HK-2 (cell line): ENCODE results near the gene C9orf85.
"Not testable (repeated sequence)": the region's sequence is repeated elsewhere in the genome, so short reads cannot be mapped to it uniquely, and the experiment has no call there.

ENCODE experiments used
- DNase-seq: peaks from one replicate; pipeline ENCODE4 v3.0.0-alpha.2; 2018; ENCODE audit not compliant: unreplicated experiment

The C9orf85 gene

DNA sequence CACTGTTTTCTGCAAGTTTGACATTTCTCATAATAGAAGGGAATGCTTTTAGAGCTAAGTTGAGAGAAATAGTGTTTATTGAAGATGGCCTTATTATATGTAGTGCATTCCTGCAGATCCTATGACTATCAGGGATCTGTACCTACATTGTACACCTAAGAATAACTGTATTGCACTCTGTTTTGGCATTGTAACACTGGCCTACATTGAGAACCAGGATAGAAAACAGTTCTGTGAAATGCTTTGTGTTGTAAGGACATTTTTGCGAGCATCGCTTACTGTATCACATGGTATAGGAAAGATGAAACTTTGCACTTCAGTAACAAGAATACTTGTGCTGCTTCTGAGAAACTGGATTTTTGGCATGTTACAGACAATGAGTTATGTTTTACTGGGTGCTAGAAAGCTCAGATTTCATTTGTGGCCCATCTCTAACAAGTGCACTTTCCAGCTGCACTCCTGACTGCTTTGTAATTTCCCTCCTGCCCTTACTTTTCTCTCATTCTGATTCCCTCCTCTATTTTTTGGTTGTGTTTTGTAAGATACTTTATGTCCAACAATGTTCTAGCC is 30.6 kb downstream of the C9orf85 start:
- no peak for DNase-seq

DNA sequence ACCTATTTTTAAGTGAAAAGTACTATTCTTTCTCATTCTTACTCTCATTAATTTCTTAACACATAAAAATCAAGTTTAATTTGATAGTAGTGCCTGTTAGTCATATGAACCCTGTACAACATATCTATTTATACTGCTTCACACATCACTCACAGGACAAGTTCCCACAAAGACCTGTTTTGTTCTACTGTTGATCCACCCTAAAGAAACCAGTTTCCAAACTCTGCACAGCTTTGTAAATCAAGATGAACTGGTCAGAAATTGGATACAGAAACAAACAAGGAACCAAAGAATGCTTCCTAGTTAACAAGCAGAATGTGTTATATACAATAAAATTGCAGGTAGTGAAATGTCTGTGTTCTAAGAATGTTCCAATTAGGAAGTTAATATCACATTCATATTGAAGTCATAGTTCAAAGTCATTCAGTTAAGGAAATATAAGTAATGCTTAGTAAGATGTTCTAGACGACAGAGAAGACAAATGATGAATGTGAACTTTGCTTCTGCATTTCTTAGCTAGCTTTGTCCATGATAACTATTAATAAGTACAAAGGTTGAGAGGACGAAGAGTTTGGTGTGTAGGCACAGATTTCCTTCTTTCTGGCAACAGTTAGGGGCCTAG is 33.4 kb downstream of the C9orf85 start:
- no peak for DNase-seq

DNA sequence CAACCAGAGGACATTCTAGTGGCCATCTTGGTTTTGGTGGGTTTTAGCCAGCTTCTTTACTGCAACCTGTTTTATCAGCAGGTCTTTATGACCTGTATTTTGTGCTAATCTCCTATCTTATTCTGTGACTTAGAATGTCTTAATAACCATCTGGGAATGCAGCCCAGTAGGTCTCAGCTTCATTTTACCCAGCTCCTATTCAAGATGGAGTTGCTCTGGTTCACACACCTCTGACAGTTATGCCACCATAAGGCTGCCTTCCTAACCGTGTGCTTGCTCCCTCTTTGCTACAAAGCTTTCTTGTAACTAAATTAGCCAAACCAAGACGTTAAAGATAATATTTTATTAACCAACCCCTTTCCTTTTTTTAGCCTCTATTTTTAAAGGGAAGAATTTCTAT is 43.2 kb downstream of the C9orf85 start:
- DNase-seq, result not testable (repeated sequence)

DNA sequence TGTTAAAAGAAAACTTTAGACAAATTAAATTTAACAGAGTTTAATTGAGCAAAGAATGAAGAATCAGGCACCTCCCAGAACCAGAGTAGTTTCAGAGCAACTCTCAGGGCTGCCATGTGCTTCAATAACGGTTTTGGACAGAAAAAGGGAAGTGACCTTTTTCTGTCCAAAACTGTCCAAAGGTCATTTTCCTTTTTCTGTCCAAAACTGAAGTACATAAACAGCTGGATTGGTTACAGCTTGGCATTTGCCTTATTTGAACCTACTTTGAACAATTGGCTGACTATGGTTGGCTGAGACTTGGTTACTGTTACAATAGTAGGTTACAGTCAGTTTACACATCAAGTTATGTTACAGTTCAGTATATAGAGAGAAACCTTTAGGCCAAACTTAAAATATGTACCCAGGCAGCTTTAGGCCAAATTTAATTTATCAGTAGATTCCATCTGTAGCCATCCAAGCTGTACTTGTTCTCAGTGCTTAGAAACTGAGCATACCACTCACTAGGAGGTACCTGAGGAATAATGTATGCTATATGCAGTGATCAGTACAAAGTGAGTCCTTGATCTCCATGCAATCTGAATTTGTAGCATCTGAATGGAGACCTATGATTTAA is 44.0 kb downstream of the C9orf85 start:
- DNase-seq, result no peak

DNA sequence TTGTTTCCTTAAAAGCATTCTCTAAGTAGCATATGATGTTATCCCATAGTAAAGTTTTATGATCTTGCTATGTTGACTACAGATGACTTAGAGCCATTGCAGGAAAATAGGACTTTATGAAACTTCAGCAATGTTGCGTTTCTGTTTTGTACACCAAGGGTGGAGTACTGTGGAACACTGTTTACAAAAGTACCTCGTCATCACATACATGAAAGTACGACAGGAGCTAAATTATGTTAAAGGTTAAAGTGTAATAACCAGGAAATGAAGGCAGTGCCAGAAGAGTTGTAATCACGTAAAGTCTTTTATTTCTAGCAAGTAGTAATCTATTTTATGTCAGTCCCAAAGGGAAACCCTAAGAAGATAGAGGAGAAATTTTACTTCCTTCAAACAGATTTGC is 50.9 kb downstream of the C9orf85 start:
- DNase-seq, result no peak

DNA sequence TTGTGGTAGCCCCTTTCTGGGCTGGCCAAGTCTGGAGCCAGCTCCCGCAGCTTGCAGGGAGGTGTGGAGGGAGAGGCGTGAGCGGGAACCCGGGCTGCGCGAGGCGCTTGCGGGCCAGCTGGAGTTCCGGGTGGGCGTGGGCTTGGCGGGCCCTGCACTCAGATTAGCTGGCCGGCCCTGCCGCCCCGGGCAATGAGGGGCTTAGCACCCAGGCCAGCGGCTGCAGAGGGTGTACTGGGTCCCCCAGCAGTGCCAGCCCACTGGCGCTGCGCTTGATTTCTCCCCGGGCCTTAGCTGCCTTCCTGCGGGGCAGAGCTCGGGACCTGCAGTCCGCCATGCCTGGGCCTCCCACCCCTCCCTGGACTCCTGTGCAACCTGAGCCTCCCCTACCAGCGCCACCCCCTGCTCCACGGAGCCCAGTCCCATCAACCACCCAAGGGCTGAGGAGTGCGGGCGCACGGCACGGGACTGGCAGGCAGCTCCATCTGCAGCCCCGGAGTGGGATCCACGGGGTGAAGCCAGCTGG is 52.1 kb downstream of the C9orf85 start:
- not testable (repeated sequence) for DNase-seq

DNA sequence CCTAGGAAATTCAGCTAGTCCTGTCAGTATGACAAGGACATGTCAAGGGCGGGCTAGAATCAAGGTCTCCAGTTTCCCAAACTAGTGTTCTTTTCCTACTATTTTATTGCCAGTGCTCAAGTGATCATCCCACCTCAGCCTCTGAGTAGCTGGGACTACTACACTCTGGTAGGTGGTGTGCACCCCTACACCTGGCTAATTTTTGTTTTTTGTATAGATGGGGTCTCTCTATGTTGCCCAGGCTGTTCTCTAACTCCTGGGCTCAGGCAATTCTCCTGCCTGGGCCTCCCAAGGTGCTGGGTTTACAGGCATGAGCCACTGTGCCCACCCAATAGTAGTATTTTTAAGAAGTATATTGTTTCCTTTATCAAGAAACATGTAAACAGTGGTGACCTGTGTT is 54.0 kb downstream of the C9orf85 start:
- DNase-seq, result no peak

DNA sequence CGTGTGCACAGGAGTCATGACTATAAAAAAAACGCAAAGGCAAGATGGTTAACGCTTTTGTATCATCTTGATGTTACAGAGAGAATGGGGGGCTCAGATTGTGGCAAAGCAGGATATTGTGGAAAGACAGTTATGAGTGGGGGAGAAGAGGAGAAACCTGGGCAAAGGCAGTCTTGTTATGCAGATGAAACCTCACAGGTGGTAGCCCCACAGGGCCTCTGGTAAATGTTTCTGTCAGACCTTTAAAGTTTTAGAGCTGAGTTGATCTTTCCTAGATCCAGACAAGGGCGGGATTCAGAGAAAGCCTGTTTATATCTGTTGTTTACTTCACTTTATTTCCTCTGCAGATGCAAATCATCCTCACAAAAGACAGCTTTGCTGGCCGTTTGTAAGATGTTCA is 55.2 kb downstream of the C9orf85 start:
- no peak for DNase-seq

DNA sequence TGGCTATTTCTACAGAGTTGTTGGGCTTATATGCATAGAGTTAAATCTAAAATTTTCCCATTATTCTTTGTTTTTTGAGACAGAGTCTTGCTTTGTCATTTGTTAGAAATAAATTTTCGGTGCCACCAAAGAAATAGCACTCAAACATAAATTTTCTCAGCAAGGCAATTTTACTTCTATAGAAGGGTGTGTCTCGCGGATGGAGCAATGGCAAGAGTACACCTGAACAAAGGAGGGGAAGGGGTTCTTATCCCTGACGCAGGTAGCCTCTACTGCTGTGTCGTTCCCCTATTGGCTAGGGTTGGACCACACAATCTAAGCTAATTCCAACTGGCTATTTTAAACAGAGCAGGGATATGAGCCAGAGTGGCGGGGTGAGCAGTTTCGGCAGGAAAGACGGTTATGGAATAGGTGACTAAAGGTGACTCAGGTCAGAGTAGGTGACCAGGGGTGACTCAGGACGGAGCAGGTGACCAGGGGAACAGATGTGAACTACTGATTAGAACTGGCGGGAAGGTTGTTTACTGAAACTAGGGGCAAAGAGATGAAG is 57.2 kb downstream of the C9orf85 start:
- DNase-seq, result no peak

DNA sequence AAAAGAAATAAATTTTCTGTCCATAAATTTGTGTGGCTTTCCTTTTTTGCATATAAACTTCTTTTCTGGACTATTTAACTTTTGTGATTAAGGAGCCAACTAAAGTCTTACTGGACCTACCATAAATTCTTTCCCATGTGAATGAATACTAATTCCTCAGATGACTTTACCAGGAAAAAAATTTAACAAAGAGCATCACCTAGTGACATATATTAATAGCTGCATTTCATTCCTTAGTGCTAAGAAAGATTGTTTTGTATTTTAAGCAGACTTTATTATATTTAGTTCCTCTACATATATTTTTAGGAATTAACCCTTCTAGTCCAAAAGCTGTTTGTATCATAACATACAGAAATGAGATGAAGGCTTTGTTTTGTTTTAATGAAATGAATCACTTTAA is 64.4 kb downstream of the C9orf85 start:
- DNase-seq, result no peak

DNA sequence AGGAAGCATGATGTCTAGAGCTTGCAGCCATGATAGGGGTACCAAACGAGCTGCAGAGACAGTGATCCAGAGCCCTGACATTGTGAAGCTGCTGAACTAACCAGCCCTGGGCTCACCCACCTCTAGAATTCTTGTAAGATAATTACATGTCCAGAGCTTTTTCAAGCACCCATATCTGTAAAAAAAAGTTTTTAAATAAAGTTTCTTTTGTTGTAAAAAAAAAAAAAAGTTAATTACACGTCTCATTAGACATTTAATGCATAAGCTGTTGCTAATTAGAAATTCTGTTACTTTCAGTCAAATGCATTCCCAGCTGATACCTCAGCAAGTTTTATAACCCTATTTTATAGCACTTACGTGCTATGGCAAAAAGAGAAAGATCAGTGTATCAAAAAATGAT is 65.6 kb downstream of the C9orf85 start:
- DNase-seq, result no peak

DNA sequence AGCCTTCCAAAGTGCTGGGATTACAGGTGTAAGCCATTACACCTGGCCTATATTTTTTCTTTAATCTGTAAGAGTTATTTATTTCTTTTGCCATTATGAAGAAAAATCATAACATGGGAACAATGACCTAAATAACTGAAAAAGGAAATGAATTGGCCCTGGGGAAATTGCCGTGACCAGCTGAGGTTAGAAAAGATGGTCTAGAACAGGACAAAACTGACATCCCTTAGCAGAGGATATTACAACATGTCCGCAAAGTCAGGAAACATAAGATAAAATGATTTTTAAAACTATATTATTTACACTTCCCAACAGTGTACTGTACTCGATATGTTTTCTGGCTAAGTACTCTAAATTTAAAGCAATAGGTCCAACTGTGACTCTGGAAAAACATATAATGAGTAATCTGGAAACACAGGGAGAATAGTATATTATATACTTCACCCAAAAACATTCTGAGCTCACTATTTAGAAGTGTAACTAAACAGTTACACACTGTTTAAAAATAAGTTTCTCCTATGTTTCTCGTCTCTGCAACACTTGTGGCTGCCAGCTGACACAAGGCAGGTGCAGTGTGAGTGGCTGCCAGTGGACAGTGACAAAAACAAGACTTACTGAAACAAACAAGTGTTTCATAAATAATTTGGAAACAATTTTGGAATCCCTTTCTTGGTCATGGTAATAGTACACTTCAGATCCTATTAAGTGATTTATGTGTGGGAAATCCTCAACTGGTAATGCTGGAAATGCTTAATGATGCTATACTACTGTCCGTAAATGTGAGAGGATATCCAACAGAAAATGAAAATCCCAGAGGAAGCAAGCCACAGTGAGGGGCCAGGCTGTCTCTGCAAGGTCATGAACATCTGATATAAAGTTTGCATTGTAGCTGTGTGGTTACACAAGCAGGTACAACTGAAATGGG is 69.1 kb downstream of the C9orf85 start:
- DNase-seq, result no peak

DNA sequence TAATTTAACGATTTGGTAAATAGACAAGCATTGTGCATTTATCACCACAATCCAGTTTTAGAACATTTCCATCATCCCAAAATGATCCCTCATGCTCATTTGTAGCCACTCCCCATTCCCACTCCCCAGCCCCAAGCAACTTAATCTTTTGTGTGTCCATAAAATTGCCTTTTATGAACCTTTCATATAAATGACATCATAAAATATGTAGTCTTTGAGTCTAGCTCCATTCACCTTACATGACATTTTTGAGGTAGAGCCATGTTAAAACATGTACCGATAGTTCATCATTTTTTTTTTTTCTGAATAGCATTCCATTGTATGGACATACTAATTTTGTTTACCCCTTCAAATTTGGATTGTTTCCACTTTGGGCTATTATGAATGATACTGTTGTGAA is 70.5 kb downstream of the C9orf85 start:
- DNase-seq, result no peak

DNA sequence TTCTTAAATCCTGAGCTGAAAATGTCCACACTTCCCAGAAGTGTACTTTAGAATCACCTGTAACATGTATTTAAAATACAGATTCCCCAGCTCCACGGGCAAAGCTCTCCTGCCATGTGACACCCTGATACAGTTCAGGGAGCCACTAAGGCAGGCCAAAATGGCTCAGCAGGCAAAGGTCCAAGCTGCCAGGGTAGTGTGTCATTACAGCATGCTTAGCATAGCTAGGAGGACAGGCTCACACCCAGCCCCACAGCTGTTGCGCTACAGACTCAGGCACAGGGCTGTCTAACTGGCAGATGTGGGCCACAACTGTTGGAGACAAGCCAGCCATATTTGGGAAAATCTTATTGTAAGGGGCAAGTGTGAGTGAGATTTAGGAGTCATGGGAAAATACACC is 73.0 kb downstream of the C9orf85 start:
- no peak for DNase-seq

DNA sequence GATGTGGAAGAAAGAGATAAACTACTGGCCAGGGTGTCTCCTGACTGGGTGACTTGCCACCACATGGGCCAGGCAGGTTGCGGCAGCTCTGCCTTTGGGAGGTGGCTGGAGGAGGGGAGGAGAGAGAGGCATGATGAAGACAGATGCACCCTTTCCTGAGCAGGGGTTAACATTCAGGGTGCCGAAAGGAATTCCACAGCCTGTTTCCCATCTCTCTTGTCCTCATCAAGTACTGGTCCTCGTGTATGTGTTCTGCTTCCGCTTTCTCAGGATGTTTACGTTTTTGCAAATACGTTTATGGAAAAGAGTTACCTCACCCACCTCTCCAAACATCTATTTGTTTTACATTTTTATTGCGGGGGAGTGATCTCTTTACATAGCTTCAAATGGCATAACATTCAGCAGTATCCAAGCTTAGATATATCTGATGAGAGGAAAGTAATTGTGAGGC is 73.4 kb downstream of the C9orf85 start:
- no peak for DNase-seq

DNA sequence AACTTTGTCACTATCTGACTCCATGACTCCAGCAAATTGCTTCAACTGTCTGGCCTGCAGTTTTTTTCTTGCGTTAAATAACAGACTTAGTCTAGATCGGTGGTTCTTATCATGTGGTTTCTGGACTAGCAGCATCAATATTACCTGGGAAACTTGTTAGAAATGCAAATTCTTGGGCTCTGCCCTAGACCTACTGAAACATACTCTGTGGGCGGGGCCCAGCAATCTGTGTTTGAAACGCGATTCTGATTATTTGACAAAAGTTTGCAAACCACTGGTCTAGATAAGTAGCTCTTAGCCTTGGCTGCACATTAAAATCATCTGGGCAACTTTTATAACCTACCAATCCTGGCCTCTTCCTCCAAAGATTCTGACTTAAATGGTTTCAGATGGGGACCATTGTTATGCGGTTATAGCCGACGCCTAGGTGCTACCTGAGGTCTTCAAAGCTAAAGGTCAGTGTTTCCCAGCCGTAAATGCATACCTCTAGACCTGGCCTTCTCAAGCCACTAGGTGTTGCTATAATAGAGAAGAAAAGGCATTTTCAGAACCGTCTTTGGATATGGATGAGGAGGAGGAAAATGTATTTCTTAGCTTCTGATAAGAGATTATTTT is 74.0 kb downstream of the C9orf85 start:
- DNase-seq, result no peak

DNA sequence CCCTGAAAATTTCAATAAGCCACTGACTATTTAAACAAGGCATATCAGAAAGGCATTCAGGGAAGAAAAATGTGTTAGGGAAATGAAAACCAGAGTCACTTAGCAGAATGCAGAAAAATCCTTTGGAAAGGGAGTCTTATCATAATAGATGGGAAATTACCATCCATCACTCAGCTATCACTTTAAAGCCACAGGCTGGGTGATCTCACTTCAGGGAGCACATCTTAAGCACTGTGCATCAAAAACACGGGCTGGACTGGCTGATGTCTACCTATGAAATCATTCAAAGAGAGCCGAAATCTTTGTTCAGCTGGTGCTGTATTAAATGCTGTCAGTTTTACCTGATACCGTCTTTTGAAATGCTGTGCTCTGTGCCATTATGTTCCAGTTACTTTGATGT is 75.5 kb downstream of the C9orf85 start:
- no peak for DNase-seq

DNA sequence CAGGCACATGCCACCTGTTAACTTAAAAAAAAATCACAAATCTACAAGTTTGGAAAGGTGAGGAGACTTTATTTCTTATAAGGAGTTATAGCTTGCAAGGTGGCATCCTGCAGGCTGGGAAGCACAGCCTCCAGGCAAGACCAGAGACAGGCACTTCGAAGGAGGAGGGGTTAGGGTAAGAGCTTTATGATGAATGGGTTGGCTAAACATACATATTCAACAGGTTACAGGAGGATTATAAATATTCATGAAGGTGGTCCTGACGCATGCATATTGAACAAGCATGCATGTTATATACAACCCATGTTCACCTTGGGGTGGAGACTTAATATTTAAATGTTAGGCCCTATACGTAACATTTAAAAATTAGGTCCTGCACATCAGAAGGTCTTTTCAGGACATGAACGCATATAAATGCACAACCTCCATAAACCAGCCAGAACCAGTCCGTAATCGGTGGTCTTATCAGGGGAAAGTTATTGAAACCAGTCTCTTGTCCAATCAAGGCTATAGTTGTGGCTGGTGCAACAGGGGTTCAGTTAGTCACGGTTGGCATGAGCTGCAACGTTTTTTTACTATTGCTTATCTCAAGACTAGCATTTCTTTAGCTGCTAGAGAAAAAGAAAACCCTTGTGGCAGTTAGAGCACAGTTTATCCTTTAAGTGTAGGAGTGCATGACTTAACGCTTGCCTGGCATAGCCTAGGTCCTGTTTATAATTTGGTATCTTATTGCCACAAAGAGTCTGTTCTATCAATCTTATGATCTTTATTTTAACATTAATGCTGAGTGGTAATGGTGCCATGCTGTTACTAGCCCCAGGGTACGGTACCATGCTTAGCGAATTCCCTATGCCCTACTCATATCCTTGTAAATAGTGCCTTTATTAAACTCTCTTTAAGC is 76.3 kb downstream of the C9orf85 start:
- no peak for DNase-seq

DNA sequence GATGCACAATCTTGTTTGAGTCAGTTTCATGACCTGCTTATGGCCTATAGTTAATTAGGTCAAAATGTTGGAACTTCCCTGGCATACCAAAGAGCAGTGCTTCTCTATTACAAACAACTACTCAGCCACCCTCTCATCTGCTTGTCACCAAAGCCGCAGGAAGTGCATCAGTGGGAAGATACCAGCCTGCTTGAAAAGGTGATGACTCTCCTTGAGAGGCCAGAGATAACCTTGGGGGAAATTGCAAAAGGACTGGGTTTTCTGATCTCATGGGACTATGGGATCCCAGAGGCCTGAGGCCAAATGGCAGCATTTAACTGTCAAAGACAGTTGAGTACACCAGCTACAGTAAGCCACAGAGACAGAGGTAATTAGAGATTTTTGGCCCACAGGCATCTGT is 79.0 kb downstream of the C9orf85 start:
- no peak for DNase-seq

DNA sequence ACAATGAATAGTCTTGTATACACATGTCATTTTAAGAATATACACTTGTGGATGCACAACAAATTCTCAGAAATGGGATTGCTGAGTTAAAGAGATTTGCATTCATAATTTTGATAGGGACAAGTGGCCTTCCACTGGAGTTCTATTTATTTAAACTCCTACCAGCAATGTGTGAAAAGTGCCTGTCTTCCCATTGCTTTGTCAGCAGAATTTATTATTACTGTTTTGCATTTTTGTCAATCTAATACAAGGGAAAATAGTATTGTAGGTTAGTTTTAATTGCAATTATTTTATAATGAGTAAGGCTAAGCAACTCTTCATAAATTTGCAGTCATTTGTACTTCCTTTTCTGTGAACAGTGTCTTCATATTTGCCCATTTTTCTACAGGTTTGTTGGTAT is 94.0 kb downstream of the C9orf85 start:
- DNase-seq, result no peak

DNA sequence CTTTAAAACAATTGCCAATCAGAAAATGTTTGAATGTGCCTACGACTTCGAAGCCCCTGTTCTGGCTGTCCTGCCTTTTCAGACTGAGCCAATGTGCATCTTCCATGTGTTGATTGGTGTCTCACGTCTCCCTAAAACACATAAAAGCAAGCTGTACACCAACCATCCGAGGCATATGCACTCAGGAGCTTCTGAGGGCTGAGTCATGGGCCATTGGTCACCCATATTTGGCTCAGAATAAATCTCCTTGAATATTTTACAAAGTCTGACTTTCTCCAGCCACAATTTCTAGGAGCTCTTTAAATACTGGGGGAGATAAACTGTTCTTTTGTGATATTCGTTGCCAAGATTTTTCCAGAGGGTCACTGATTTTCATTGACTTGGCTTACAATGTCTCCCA is 95.1 kb downstream of the C9orf85 start:
- no peak for DNase-seq
